Measurements from ENCODE around the gene ZNF417. TPM values are rescaled to one million over a fixed set of nuclear protein-coding genes. Genes with fewer than 3 reads are reported as not detected.
"Not testable (repeated sequence)": the region's sequence is repeated elsewhere in the genome, so short reads cannot be mapped to it uniquely, and the experiment has no call there.

ZNF417 gene
- total RNA-seq (2014; rRNA removed; shearing (Covaris generic); ENCODE audit: low replicate concordance) = 3.1 and 7.4 TPM in 2 replicates

- Histone ChIP-seq H3K4me3 (peak within 1 kb of the TSS; percentile 82), H3K36me3 (peaks cover 18% of the 10 kb centered on the region)
- H3K9me3 ChIP-seq, H3K27me3 ChIP-seq: not testable (repeated sequence)
- peak; percentile 85 for DNase-seq
Observed at GRCh38 chr19:57916168-57916995, at the start of gene ZNF417. Gene ZNF417, minus strand, starts transcription at chr19:57916592. Its CDS starts 181 bp downstream, at chr19:57916411.

- no peaks in the 10 kb centered on the region for H3K36me3 ChIP-seq
- no peak for DNase-seq
- no peak overlapping the region for H3K4me3 ChIP-seq
- H3K9me3 ChIP-seq = peaks cover 10% of the 10 kb centered on the region
- H3K27me3 ChIP-seq = no peaks in the 10 kb centered on the region
Observed at GRCh38 chr19:57964761-57965160, 48.4 kb upstream of the ZNF417 start.

GRCh38 chr19:57961785-57962184 lies 45.4 kb upstream of the ZNF417 start:
- Histone ChIP-seq H3K27me3 (no peaks in the 10 kb centered on the region), H3K9me3 (peaks cover 7% of the 10 kb centered on the region), H3K4me3 (no peak overlapping the region), H3K36me3 (no peaks in the 10 kb centered on the region)
- no peak for DNase-seq

GRCh38 chr19:57954996-57955395 lies 38.6 kb upstream of the ZNF417 start:
- Histone ChIP-seq H3K36me3 (no peaks in the 10 kb centered on the region), H3K27me3 (no peaks in the 10 kb centered on the region), H3K4me3 (no peak overlapping the region), H3K9me3 (no peaks in the 10 kb centered on the region; the same call in 1 of the 2 replicates)
- no peak for DNase-seq

- no peak for DNase-seq
- 0 out of 2 replicates have a peak, but pooled peaks cover 3% of the 10 kb centered on the region for H3K36me3 ChIP-seq
Observed at GRCh38 chr19:57949702-57950101, 33.3 kb upstream of the ZNF417 start.

GRCh38 chr19:57949296-57949695 lies 32.9 kb upstream of the ZNF417 start:
- no peak for DNase-seq
- Histone ChIP-seq H3K9me3 (peaks cover 6% of the 10 kb centered on the region), H3K27me3 (no peaks in the 10 kb centered on the region), H3K36me3 (0 out of 2 replicates have a peak, but pooled peaks cover 3% of the 10 kb centered on the region), H3K4me3 (no peak overlapping the region)

More at GRCh38 chr19:57949702-57950101, 33.3 kb upstream of the ZNF417 start:
- Histone ChIP-seq H3K27me3 (no peaks in the 10 kb centered on the region), H3K9me3 (peaks cover 5% of the 10 kb centered on the region), H3K4me3 (no peak overlapping the region)

GRCh38 chr19:57947419-57948134 lies 31.2 kb upstream of the ZNF417 start, which contains the start of gene ZNF256:
Gene ZNF256, minus strand, starts transcription at chr19:57947706. Its CDS starts 232 bp downstream, at chr19:57947474.
- Histone ChIP-seq H3K27me3 (no peaks in the 10 kb centered on the region), H3K9me3 (peaks cover 9% of the 10 kb centered on the region), H3K36me3 (peaks cover 6% of the 10 kb centered on the region; the same call in 1 of the 2 replicates), H3K4me3 (peak within 1 kb of the TSS; percentile 65)
- peak; percentile 89 for DNase-seq

- no peak for DNase-seq
- Histone ChIP-seq H3K27me3 (no peaks in the 10 kb centered on the region), H3K4me3 (peak overlapping the region; percentile 65), H3K9me3 (peaks cover 15% of the 10 kb centered on the region), H3K36me3 (peaks cover 9% of the 10 kb centered on the region)
Observed at GRCh38 chr19:57947088-57947418, 30.7 kb upstream of the ZNF417 start.

- Histone ChIP-seq H3K4me3 (peak overlapping the region; percentile 65), H3K9me3 (peaks cover 22% of the 10 kb centered on the region), H3K36me3 (peaks cover 17% of the 10 kb centered on the region), H3K27me3 (no peaks in the 10 kb centered on the region)
- DNase-seq = no peak
Observed at GRCh38 chr19:57946316-57946715, 29.9 kb upstream of the ZNF417 start.

- DNase-seq = no peak
- peaks cover 17% of the 10 kb centered on the region for H3K36me3 ChIP-seq
- H3K9me3 ChIP-seq = peaks cover 32% of the 10 kb centered on the region
- no peak overlapping the region for H3K4me3 ChIP-seq
- H3K27me3 ChIP-seq = no peaks in the 10 kb centered on the region
Observed at GRCh38 chr19:57941593-57941992, 25.2 kb upstream of the ZNF417 start.

GRCh38 chr19:57935731-57936130 lies 19.3 kb upstream of the ZNF417 start:
- Histone ChIP-seq H3K4me3 (no peak overlapping the region), H3K27me3 (no peaks in the 10 kb centered on the region), H3K36me3 (no peaks in the 10 kb centered on the region), H3K9me3 (peaks cover 31% of the 10 kb centered on the region)
- DNase-seq = no peak

- Histone ChIP-seq H3K9me3 (peaks cover 31% of the 10 kb centered on the region), H3K36me3 (no peaks in the 10 kb centered on the region), H3K27me3 (no peaks in the 10 kb centered on the region), H3K4me3 (peak within 1 kb of the TSS; percentile 23)
- no peak for DNase-seq
Observed at GRCh38 chr19:57934820-57935665, 18.7 kb upstream of the ZNF417 start, which contains the start of gene ZNF418. Gene ZNF418, minus strand, starts transcription at chr19:57935402. Its CDS starts 1,580 bp downstream, at chr19:57933822.

- Histone ChIP-seq H3K4me3 (no peak overlapping the region), H3K27me3 (no peaks in the 10 kb centered on the region), H3K9me3 (peaks cover 7% of the 10 kb centered on the region; the same call in 1 of the 2 replicates), H3K36me3 (no peaks in the 10 kb centered on the region)
- no peak for DNase-seq
Observed at GRCh38 chr19:57927587-57927986, 11.2 kb upstream of the ZNF417 start.

- peaks cover 15% of the 10 kb centered on the region for H3K9me3 ChIP-seq
- H3K36me3 ChIP-seq = peaks cover 32% of the 10 kb centered on the region
- H3K4me3 ChIP-seq = no peak overlapping the region
- no peaks in the 10 kb centered on the region for H3K27me3 ChIP-seq
- DNase-seq = no peak
Observed at GRCh38 chr19:57914531-57914930, 1.9 kb downstream of the ZNF417 start.

- Histone ChIP-seq H3K4me3 (no peak overlapping the region), H3K36me3 (peaks cover 36% of the 10 kb centered on the region), H3K9me3 (peaks cover 18% of the 10 kb centered on the region), H3K27me3 (no peaks in the 10 kb centered on the region)
- DNase-seq = no peak
Observed at GRCh38 chr19:57907394-57907793, 9.0 kb downstream of the ZNF417 start.

- no peak for DNase-seq
- H3K36me3 ChIP-seq = peaks cover 19% of the 10 kb centered on the region
- no peak overlapping the region for H3K4me3 ChIP-seq
- H3K9me3 ChIP-seq = peaks cover 10% of the 10 kb centered on the region
- H3K27me3 ChIP-seq = no peaks in the 10 kb centered on the region
Observed at GRCh38 chr19:57905258-57905657, 11.1 kb downstream of the ZNF417 start.

Data from MG63 (cell line).